ENCODE results near the gene ANXA4.
"Not testable (repeated sequence)": the region's sequence is repeated elsewhere in the genome, so short reads cannot be mapped to it uniquely, and the experiment has no call there.

The ANXA4 gene

DNA sequence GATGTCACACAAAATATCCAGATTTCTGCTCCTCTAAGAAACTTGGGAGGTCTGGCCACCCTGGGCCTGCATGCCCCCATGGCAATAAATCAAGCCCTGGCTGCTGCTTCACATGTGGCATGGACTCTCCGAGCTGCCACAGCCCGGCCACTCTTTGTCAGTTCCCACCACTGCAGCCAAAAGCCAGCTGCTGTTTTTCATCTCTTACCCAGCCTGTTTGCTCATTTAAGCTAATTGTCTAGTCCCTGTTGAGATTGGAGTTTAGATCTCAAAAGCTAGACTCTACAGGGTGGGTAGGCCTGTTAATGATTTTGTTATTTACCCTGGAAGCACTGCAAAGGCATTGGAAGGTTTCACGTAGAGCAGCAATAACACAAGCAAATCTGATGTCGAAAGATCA is 20.9 kb upstream of the ANXA4 start:
- DNase-seq (ENCODE audit: low spot score) = no peak

GRCh38 chr2:69723791-69724190 is 18.1 kb upstream of the ANXA4 start:
- DNase-seq (ENCODE audit: low spot score) = no peak

- peak; percentile 80 for DNase-seq (ENCODE audit: low spot score)
These were observed 17.3 kb upstream of the ANXA4 start for GRCh38 chr2:69724540-69725159.

DNA sequence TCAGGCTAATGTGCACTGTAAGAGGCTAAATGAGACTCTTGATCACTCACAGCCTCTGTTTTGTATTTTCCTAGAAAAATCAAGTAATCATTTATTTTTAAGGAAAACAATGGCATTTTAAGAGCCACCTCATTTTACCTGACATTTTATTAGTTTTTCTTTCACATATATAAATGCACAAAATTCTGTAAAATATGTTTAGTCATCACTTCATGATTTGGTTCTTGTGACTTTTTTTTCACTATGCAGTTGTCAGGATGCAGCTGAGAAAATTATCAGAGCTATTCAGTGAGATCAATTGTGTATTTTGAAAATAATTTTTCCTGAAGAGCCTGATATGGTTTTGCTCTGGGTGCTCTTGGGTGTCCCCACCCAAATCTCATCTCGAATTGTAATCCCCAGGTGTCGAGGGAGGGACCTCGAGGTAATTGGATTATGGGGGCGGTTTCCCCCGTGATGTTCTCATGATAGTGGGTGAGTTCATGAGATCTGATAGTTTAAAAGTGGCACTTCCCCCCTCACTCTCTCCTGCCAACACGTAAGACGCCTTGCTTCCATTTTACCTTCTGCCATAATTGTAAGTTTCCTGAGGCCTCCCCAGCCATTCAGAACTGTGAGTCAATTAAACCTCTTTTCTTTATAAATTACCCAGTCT is 16.1 kb upstream of the ANXA4 start:
- no peak for DNase-seq (ENCODE audit: low spot score)

GRCh38 chr2:69729266-69729665 is 12.7 kb upstream of the ANXA4 start:
- no peak for DNase-seq (ENCODE audit: low spot score)

- no peak for DNase-seq (ENCODE audit: low spot score)
These were observed 12.2 kb upstream of the ANXA4 start for GRCh38 chr2:69729781-69730180.

DNA sequence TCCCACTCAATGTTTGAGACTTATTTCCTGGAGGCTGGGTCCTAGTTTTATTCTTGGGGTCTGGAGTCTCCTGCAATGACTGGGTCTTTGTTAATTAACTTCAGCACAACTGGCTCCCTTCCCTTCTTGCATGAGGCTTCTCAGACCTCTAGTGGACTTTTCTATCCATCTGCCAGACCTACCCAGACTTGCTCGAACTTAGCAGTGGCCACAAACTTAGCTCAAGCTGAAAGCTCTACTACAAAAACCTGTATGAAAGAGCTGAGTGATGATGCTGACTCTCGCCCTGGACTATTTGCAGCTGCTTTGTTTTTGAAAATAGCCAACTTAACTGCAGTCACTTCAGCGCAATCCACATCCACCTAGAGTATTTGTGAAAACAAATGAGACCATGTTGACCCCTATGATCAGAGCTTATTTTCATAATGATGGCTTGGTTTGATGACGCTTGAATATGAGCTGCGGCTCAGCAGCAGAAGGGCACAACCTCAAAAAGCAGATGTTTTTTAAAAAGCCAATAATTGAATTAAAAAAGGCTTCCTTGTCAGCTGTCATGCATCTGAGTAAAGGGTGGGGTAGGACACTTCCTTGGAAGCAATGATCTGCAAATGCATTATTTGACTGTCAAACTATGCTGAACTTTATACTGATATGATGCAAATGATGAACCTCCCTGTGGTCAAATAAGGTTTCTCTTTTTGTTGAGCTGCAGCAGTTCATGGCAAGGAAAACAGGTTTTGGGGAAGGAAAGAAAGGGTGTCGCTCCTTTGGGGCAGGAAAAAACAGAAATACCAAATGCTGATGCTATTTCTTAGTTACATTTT is 10.6 kb upstream of the ANXA4 start:
- DNase-seq (ENCODE audit: low spot score) = no peak

- no peak for DNase-seq (ENCODE audit: low spot score)
These were observed 8.4 kb upstream of the ANXA4 start for GRCh38 chr2:69733342-69734034.

DNA sequence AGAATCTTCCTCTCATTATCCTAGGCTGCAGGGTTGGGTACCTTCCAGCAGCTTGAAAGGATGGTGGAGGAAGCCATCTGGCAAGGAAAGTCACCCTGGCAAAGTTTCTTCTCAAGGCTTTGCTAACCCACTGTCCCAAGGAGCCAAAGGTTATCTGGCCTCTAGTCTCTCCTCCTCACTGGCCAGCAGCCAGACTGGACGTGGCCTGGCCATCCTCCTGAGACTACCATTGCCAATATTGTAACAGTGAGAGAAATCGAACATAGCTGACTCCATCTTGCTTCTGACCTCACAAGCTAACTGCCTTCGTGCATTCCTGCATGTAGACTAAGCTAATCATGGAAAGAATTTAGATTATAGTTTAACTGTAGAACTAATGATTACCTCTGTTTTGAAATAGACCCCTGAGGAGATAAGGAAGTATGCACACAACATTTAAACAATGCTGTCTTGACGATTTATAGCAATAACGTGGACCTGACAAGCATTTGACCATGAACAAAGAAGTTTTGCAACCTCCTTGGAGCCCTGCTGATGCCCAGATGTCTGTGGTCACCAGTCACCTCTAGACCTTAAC is 7.8 kb upstream of the ANXA4 start:
- no peak for DNase-seq (ENCODE audit: low spot score)

- no peak for DNase-seq (ENCODE audit: low spot score)
These were observed 6.9 kb upstream of the ANXA4 start for GRCh38 chr2:69734854-69735544.

DNA sequence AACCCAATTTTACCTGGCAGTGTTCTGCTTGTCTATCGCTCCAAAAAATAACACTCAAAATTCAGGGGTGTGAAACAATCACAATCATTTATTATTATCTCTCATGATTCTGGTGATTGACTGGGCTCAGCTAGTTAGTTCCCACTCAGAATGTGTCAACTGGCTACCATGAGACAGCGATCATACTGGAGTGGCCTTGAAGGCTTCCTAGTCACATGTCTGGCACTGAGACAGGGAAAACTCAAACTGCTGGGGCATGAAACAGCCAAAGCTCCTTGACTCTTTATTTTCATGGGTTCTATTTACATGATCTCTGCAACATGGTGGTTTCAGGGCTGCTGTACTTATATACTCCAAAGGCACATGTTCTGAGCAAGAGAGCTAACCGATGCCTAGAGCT is 6.2 kb upstream of the ANXA4 start:
- DNase-seq (ENCODE audit: low spot score) = no peak

DNA sequence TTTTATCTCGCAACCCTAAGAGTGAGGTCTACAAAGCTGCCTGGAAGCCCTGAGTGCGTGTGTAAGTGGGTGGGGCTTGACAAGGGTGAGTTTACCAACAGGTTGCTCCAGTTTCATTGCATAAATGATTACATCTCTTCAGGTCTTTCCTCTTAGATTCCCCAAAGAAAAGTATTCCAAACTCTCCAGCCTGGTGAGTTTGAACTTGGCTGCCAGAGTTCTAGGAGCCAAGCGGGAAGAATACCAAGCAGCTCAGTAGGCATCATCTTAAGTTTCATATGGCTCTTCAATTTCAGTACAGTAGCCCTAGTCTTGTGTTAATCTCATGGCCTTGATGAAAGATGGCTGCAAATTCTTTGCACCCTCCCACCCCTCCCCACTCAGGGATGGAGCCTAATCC is 3.8 kb upstream of the ANXA4 start:
- not testable (repeated sequence) for DNase-seq (ENCODE audit: low spot score)

- no peak for DNase-seq (ENCODE audit: low spot score)
These were observed 1.4 kb upstream of the ANXA4 start for GRCh38 chr2:69740502-69740951.

DNA sequence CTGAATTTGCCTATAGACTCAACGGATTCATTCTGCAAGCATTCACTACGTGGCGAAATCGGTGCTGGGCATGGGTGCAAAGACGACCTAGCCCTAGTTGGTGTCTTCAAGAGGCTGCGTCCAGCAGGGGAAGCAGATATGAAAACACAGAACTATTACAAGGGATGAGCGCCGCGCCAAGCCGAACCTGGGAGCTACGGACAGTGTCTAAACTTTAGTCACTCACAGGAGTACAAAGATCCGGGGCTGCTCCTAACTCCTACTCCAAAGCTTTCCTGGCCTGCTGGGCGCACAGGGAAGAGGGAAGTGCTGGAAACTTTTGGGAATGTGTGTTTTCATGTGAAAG is 732 bp upstream of the ANXA4 start:
- DNase-seq (ENCODE audit: low spot score) = peak; percentile 13

DNA sequence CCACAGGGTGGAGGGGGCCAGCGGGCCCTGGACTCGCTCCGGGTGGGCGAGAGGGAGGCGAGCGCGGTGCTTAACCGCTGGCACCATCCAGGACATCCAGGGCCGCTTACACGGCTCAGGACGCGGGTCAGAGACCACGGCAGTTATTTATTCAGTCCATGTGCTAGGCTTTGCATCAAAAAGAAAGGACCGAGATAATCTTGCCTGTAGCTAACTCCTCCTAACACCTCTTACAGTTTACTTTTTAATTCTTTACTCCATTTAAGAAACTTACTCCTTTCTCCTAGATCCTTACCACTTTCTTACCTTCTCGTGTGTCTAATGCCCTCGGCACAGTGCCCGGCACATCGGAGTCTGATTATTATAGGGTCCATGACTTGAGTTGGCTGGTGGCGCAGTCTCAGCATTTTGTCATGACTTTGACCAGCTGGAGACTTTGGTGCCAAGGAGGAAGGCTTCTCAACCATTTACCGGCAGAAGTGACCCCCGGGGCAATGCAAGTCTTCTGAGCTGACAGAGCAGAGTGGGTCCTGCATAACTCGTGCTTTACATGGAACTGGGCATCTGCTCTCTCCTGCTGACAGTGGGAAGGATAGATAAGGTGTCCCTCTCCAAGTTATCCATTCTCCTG is 503 bp downstream of the ANXA4 start:
- no peak for DNase-seq (ENCODE audit: low spot score)

DNA sequence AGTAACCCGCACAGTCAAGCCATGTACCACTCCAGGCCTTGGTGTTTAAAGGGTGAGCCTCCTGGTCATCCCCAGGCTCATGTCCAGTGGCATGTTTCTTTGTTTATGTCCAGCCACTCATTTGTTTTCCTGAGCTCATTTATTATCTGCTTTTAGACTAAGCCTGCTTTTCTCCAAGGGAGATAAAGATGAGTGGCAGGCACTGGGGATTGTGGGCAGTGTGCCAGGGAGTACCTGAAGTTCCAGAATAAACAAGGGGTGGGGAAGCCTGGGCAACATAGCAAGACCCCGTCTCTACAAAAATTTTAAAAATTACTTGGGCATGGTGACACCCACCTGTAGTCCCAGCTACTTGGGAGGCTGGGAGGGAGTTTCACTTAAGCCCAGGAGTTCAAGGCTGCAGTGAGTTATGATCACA is 1.9 kb downstream of the ANXA4 start:
- DNase-seq (ENCODE audit: low spot score) = no peak

GRCh38 chr2:69744456-69744855 is 2.5 kb downstream of the ANXA4 start:
- DNase-seq (ENCODE audit: low spot score) = no peak

DNA sequence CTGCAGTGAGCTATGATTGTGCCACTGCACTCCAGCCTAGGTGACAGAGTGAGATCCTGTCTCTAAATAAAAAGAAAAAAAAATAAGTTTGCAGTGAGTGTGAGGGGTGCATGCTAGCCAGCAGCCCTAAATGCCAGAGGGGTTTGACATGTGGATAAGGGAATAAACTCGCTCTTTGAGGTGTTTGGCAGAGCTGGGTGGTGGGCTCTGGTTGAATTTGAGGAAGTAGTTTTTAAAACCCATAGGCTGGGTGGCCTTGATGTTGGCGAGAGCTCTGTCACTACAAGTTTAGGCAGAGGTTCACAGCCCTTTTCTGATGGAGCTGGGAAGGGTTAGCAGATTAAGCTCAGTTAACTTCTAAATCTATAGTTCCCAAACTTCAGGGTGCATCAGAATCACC is 3.1 kb downstream of the ANXA4 start:
- no peak for DNase-seq (ENCODE audit: low spot score)

DNA sequence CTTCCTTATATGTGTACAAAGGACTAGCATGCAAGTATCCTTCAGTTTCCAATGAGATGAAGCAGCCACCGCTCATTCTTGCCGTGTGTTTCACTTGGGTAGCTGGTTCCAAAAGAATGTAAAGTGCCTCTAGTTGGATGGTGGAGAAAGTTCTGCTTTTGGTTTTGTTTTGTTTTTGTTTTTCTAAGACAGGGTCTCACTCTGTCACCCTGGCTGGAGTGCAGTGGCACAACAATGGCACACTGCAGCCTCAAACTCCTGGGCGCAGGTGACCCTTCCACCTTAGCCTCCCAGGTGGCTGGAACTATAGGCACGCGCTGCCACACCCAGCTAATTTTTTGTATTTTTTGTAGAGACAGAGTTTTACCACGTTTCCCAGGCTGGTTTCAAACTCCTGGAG is 8.3 kb downstream of the ANXA4 start:
- no peak for DNase-seq (ENCODE audit: low spot score)

- no peak for DNase-seq (ENCODE audit: low spot score)
These were observed 11.9 kb downstream of the ANXA4 start for GRCh38 chr2:69753659-69754363.

DNA sequence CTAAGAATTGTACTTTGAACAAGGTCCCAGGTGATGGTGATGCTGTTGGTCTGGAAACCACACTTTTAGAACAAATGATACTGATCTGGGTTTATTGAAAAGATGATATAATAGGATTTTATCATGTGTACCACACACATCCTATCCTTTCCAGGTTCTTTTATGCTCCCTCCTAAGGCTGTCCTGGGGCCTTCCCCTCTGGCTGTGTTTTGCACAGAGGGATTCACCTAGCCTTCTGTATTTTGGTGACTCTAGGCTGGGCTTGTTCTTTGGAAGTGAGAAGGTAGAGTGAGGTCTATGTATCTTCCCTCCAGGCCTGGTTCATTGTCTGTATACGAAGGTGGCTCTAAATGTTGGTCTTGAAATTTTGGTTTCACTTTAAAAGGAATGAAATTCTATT is 12.7 kb downstream of the ANXA4 start:
- no peak for DNase-seq (ENCODE audit: low spot score)
